HG03135 (cell line): Measurements from ENCODE around the gene S100Z.
"Not testable (repeated sequence)": the region's sequence is repeated elsewhere in the genome, so short reads cannot be mapped to it uniquely, and the experiment has no call there.

Experiments used
- ATAC-seq: cut with Tn5 transposase; IDR thresholded peaks from one replicate; pipeline ENCODE4 v1.9.1; 2021; ENCODE audit warnings: mild to moderate bottlenecking, moderate library complexity; ENCODE audit not compliant: unreplicated experiment

The S100Z gene

GRCh38 chr5:76849419-76850291, at the start of gene S100Z:
S100Z (plus strand) TSS chr5:76850014; CDS start chr5:76875360, 25,346 bp downstream.
- ATAC-seq, result no peak

- ATAC-seq, result no peak
These were observed 49.2 kb upstream of the S100Z start for GRCh38 chr5:76800579-76800978.

DNA sequence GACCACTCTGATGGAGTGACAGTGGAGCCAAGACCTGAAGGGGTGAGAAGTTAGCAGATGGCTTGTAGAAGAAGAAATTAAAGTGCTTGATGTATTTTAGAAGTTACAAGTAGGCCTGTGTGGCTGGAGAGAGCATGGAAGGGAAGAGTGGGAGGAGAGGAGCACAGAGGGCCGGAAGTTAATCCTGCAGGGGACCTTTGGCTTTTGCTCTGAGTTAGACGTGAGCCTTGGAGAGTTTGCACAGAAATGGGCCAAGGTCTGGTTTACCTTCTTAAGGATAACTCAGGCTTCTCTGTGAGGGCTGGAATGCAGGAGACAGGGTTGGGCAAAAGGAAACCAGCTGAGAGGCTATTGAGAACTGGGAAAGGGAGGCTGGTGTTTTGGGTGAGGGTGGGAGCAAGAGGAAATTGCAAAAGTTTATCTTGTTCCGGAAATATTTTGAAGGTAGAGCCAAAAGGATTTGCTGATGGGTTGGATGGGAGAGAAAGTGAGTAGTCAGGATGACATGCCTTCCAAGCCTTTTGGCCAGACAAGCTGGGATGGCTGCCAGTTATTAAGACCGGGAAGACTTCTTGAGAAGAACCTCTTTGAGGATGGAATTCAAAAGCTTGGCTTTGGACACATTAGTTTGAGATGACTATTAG, 48.5 kb upstream of the S100Z start:
- no peak for ATAC-seq

DNA sequence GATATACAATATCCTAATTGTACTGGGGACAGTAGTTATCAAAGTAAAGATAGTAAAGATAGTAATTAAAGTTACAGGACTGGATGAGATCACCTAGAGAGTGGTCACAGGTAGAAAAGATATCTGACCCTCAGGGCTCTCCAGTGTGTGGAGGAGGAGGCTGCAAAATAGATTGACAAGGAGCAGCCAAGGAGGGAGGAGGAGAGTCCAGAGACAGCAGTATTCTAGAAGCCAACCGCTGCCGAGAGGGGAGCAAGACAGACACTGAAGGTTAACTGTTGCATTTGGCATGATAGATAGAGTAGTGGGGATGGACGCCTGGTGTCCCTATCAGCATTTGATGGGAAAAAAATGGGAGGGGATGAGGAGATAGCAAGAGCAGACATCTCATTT, 48.0 kb upstream of the S100Z start:
- no peak for ATAC-seq

- ATAC-seq, result no peak
These were observed 45.5 kb upstream of the S100Z start for GRCh38 chr5:76804266-76804665.

GRCh38 chr5:76805821-76806505, 43.9 kb upstream of the S100Z start:
- ATAC-seq, result no peak

DNA sequence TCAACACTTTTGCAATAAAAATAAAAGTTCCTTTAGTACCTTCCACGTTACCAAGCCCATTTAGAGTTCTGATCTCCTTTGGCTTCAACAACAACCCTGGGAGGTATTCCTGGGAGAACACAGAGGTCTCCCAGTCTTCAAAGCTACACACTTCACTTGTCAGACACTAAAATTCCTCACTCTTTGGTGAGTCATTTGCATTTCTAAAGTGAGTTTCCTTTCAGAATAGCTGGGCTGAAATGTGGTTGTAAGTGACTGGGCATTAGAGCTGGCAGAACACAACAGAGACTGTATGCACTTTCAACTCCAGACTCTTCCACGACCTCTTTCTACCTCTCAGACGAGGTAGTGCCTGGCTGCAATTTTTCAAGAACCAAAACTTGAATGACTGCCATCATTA, 42.5 kb upstream of the S100Z start:
- ATAC-seq, result no peak

GRCh38 chr5:76808141-76808691, 41.6 kb upstream of the S100Z start:
- no peak for ATAC-seq

DNA sequence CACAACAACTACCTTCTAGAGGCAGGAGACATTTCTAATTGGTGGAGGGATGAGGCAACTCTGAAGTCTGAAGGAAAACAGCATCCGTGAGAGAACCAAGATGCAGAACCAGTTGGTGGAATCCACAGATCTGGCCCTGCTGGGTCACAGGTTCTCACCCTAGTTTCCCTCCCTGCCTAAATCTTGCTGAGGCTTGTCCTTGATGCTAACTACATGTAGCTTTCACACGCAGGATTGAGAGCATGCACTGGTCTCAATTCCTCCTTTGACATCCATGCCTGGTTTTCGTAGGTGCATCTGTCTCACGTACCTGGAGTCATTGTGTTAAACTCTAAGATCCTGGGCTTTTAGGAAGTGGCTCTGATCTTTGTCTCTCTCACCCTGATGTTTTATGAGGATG, 40.7 kb upstream of the S100Z start:
- ATAC-seq, result no peak

- ATAC-seq, result no peak
These were observed 39.6 kb upstream of the S100Z start for GRCh38 chr5:76810236-76810635.

GRCh38 chr5:76811214-76811613, 38.6 kb upstream of the S100Z start:
- ATAC-seq, result no peak

- not testable (repeated sequence) for ATAC-seq
These were observed 37.6 kb upstream of the S100Z start for GRCh38 chr5:76812209-76812608.

DNA sequence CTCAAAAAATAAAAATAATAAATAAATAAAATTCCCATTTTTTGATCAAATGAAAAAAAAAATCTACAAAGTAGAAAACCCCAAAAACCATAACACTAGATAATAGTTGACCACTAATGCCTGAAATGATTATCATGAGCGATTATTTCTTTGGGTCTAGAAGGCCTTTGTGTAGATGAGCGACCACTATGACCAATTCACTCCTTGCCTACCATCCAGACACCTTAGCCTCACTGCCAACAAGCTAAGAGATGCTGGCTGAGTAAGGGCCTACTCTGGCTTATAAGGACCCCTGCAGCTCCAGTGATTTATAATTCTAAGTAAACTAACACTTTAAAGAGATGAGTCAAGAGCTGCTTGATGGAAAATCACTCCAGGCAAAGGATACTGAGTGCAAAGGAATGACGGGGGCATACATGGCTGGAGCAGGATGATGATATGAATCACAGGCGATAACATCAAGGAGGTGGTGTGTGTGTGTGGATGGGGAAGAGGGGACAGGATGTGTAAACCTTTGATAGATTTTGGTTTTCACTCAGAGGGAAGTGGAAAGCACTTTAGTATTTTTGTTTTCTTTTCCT, 35.7 kb upstream of the S100Z start:
- no peak for ATAC-seq

GRCh38 chr5:76816110-76816831, 33.5 kb upstream of the S100Z start:
- ATAC-seq, result no peak

DNA sequence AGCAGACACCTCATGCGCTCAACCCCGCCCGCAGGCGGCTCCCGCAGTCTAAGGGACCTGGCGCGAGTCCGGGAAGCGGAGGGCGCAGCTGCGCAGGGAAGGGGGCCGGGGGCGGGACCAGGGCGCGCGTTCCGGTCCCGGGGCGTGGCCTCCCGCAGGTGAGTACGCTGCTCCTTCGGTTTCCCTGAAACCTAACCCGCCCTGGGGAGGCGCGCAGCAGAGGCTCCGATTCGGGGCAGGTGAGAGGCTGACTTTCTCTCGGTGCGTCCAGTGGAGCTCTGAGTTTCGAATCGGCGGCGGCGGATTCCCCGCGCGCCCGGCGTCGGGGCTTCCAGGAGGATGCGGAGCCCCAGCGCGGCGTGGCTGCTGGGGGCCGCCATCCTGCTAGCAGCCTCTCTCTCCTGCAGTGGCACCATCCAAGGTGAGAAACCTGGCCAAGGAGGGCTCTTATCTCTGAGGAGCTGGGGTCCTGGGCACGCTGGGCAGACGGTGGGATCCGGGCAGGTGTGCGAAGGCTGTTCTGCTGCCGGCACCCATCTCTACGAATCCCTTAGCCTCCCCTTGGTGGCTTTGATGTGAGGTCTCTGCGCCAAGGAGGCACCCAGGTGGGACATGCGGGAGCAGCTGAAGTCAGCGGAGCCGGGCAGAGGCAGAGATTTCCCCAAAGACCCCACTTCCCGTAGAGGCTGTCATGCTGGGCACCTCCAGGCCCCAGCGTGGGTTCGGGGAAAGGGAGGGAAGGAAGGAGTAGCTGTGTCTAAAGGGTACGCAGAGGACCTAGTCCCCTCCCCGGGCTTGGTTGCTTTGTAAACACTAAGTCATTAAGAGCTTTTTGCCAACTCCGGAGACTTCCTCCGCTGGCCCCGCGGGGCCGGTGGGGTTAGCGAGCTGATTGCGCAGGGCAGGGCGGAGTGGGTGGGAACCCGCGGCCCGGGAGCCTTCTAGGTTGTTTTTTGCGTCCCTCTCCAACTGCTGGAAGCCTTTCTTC, 30.7 kb upstream of the S100Z start, which contains the start of gene F2RL1:
Gene F2RL1 (plus strand): TSS at position 187 of the 988 bp plus-strand sequence. CDS start 153 bp downstream, at position 340.
- no peak for ATAC-seq

- ATAC-seq, result no peak
These were observed 29.8 kb upstream of the S100Z start for GRCh38 chr5:76819851-76820525.

DNA sequence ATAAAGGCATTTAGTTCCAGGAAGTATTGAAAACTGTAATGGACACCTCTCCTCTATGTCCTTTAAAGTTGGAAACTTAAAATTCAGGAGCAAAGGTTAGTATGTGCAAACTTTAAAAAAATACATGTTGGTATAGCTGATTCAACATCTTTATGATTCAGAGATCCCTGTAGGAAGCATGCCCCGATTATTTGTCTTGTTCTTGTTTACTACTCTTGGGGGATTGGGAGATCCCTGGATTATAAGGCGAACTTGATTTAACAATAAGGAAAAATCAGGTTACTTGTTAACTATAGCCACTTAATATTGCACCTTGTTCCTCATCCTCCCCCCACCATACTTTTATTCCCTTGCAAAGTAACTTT, 29.3 kb upstream of the S100Z start:
- no peak for ATAC-seq

- ATAC-seq, result no peak
These were observed 28.7 kb upstream of the S100Z start for GRCh38 chr5:76821136-76821535.
